Measurements from ENCODE around the gene SH3BP1.

- no peak for TF ChIP-seq GATA2 (IDR thresholded peaks at IDR 0.05; ENCODE audit: low read depth, low read length)
- no peak for TF ChIP-seq GATA3 (IDR thresholded peaks at IDR 0.05; ENCODE audit: low read depth, low read length)
Observed at GRCh38 chr22:37630839-37631435, 8.5 kb upstream of the SH3BP1 start.
